Measurements from ENCODE around the gene TEX2. TPM values are rescaled to one million over a fixed set of nuclear protein-coding genes. Genes with fewer than 3 reads are reported as not detected.

TEX2 gene
- total RNA-seq, 2 donors from 2014 or later, result 42.6 to 44.4 TPM

GRCh38 chr17:64203630-64204029 is 59.4 kb downstream of the TEX2 start:
- peak overlapping the region; percentile 38 to 53 for H3K27ac ChIP-seq
- H3K27me3 ChIP-seq, result no peaks in the 10 kb centered on the region
- DNase-seq (ENCODE audit: low spot score), result no peak
- H3K36me3 ChIP-seq, result no peaks in the 10 kb centered on the region
- H3K4me1 ChIP-seq, result peaks cover 0 to 41% of the 10 kb centered on the region in 2 donors
- no peak for TF ChIP-seq CTCF (IDR thresholded peaks at IDR 0.05)
- no peaks in the 10 kb centered on the region for H3K9me3 ChIP-seq
- H3K4me3 ChIP-seq, result no peak overlapping the region

- Histone ChIP-seq H3K36me3 (no peaks in the 10 kb centered on the region), H3K4me3 (no peak overlapping the region), H3K27me3 (no peaks in the 10 kb centered on the region), H3K4me1 (peaks cover 0 to 41% of the 10 kb centered on the region in 2 donors), H3K9me3 (no peaks in the 10 kb centered on the region), H3K27ac (peak overlapping the region; percentile 38 to 53)
- no peak for TF ChIP-seq CTCF (IDR thresholded peaks at IDR 0.05)
- DNase-seq (ENCODE audit: low spot score), result no peak
Observed at GRCh38 chr17:64202683-64203344, 60.2 kb downstream of the TEX2 start.

DNA sequence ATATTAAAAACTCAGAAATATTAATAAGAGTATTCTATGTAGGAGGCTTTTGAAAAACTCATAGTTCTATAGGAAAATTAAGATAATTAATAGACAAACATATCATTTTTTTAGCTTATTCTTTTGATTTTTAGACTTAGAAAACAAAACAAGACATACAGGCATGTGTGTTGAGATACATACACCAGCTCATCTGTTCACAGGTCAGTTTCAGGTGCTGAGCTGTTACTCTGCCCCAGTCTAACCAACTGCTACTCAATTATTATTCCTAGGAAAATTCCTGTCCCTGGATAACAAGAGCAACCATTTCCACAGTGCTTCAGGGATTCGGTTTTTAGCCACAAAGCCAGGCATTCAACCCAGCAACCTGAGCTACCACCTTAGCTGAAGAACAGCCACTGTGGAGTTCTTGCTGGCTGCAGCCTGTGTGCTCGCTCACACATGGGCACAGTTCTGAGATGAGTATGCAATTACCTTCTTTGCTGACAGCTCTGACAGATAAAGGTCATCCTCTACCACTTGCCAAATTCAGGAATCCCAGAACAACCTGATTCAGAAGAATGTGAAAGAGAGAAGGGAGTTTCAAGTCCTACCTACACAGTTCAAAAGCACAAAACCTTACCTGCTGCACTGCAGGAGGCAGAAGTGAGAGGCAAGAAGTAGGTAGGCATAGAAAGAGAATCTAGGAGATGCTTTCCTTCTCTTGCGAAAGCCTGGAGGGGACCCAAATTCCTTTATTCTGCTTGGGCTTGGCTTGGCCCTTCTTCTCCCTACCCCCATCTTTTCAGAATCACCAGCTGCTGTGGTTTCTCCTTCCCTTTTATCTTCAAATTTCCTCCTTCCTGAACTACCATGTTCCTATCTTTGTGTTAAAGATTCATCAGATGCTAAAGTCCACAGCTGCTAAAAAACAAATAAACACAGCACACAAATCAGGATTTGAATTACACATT is 62.7 kb downstream of the TEX2 start:
- H3K9me3 ChIP-seq, result peaks cover 0 to 9% of the 10 kb centered on the region in 2 donors
- no peak for TF ChIP-seq CTCF (IDR thresholded peaks at IDR 0.05)
- no peak overlapping the region for H3K27ac ChIP-seq
- no peaks in the 10 kb centered on the region for H3K36me3 ChIP-seq
- DNase-seq (ENCODE audit: low spot score), result no peak
- no peak overlapping the region for H3K4me3 ChIP-seq
- H3K4me1 ChIP-seq, result peaks cover 0 to 41% of the 10 kb centered on the region in 2 donors
- H3K27me3 ChIP-seq, result no peaks in the 10 kb centered on the region

GRCh38 chr17:64198331-64199090 is 64.5 kb downstream of the TEX2 start:
- H3K36me3 ChIP-seq, result peaks cover 6% of the 10 kb centered on the region
- H3K9me3 ChIP-seq, result peaks cover 0 to 9% of the 10 kb centered on the region in 2 donors
- DNase-seq (ENCODE audit: low spot score), result no peak
- TF ChIP-seq CTCF (IDR thresholded peaks at IDR 0.05), result no peak
- no peak overlapping the region for H3K4me3 ChIP-seq
- H3K4me1 ChIP-seq, result peaks cover 0 to 37% of the 10 kb centered on the region in 2 donors
- H3K27me3 ChIP-seq, result no peaks in the 10 kb centered on the region
- no peak overlapping the region for H3K27ac ChIP-seq

GRCh38 chr17:64196601-64197000 is 66.5 kb downstream of the TEX2 start:
- Histone ChIP-seq H3K4me1 (peaks cover 0 to 30% of the 10 kb centered on the region in 2 donors), H3K4me3 (no peak overlapping the region), H3K27ac (no peak overlapping the region), H3K9me3 (peaks cover 0 to 9% of the 10 kb centered on the region in 2 donors), H3K27me3 (no peaks in the 10 kb centered on the region), H3K36me3 (peaks cover 6% of the 10 kb centered on the region)
- DNase-seq (ENCODE audit: low spot score), result no peak
- no peak for TF ChIP-seq CTCF (IDR thresholded peaks at IDR 0.05)
